Embryonic facial prominence (tissue), 1 donor: Measurements from ENCODE around the gene PANK1.

Experiments used
- DNase-seq: peaks from one replicate; pipeline ENCODE4 v3.0.0-alpha.2; 2016; ENCODE audit errors: extremely low spot score

The PANK1 gene

GRCh38 chr10:89535171-89536012, 109.7 kb downstream of the PANK1 start, which contains the start of gene SLC16A12:
Gene SLC16A12, minus strand, starts transcription at chr10:89535594. Its CDS starts 73,016 bp downstream, at chr10:89462578.
- DNase-seq: no peak

- no peak for DNase-seq
Measured at GRCh38 chr10:89534826-89535166, 110.2 kb downstream of the PANK1 start.
